GM12872 (cell line): ENCODE measurements around the gene SPATA13.

Source experiments
- CTCF ChIP-seq: IDR thresholded peaks from 3 replicates; pipeline ENCODE4 v1.5.1; 2011; ENCODE audit warnings: low read depth, mild to moderate bottlenecking, low read length, moderate library complexity; ENCODE audit not compliant: insufficient read depth

The SPATA13 gene

GRCh38 chr13:24142886-24143285 is 17.6 kb upstream of the SPATA13 start:
- TF ChIP-seq CTCF, result no peak

GRCh38 chr13:24145240-24145639 is 15.3 kb upstream of the SPATA13 start:
- TF ChIP-seq CTCF, result no peak

GRCh38 chr13:24145674-24146073 is 14.8 kb upstream of the SPATA13 start:
- TF ChIP-seq CTCF, result no peak

- TF ChIP-seq CTCF, result no peak
These were observed 13.5 kb upstream of the SPATA13 start for GRCh38 chr13:24146961-24147569.

GRCh38 chr13:24147570-24147963 is 13.0 kb upstream of the SPATA13 start:
- TF ChIP-seq CTCF, result no peak

- TF ChIP-seq CTCF, result no peak
These were observed 11.9 kb upstream of the SPATA13 start for GRCh38 chr13:24148414-24149235.

GRCh38 chr13:24149246-24150032 is 11.1 kb upstream of the SPATA13 start:
- TF ChIP-seq CTCF, result no peak
